GM12873 (cell line): ENCODE measurements around the gene LIN37.

ENCODE experiments used
- TF ChIP-seq, protein P1 (sequence below): IDR thresholded peaks from 2 replicates; pipeline ENCODE4 v1.5.1; 2012; ENCODE audit warnings: low read depth, mild to moderate bottlenecking, moderate library complexity, low read length, control low read depth; ENCODE audit not compliant: insufficient read depth; ENCODE audit errors: missing control alignments

LIN37 gene

DNA sequence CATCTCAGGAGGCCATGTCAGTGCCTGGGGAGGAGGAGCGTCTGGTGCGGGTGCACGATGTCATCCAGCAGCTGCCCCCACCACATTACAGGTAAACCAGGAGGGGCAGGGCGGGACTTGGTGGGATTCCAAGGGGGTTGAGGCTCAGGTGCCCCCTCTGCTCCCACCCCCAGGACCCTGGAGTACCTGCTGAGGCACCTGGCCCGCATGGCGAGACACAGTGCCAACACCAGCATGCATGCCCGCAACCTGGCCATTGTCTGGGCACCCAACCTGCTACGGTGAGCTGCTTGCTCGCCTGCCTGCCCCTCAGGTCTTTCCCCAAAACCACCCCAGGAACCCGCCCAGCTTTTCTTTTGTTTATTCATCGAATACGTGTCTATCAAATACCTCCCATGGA lies 34.2 kb downstream of the LIN37 start:
- TF ChIP-seq, protein P1, sequence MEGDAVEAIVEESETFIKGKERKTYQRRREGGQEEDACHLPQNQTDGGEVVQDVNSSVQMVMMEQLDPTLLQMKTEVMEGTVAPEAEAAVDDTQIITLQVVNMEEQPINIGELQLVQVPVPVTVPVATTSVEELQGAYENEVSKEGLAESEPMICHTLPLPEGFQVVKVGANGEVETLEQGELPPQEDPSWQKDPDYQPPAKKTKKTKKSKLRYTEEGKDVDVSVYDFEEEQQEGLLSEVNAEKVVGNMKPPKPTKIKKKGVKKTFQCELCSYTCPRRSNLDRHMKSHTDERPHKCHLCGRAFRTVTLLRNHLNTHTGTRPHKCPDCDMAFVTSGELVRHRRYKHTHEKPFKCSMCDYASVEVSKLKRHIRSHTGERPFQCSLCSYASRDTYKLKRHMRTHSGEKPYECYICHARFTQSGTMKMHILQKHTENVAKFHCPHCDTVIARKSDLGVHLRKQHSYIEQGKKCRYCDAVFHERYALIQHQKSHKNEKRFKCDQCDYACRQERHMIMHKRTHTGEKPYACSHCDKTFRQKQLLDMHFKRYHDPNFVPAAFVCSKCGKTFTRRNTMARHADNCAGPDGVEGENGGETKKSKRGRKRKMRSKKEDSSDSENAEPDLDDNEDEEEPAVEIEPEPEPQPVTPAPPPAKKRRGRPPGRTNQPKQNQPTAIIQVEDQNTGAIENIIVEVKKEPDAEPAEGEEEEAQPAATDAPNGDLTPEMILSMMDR: no peak

DNA sequence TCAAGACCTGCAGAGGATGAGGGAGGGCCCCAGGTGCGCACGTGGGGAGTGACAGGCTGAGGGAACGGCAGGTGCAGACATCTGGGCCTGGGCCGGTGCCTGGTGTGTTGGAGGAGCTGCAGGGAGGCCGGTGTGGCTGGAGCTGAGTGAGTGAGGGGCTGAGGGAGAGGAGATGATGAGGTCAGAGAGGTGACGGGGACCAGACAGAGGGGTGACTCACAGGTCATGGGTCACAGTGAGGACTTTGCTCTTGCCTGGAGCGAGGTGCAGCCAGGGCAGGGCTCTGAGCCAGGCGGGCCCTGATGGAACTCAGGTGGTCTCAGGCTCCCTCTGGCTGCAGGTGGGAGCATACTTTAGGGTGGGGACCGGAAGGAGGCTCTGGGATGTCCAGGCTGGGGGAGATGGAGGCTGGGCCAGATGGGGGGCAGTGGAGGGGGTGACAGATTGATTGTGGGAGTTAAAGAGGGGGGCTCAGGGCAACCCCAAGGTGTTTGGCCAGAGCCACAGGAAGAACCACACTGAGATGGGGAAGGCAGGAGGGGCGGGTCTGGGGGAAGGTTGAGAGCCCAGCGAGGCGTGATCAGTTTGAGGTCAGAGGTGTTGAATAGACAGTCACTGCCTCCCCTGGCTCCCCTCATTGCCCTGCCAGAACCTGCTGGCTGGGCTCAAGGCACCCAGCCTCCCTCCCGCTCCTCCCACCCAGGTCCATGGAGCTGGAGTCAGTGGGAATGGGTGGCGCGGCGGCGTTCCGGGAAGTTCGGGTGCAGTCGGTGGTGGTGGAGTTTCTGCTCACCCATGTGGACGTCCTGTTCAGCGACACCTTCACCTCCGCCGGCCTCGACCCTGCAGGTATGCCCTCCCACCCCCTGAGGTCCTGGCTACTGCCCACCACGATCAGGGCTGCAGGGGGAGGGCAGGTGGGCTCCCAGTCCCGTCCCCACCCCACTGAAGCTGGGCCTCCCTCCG lies 35.4 kb downstream of the LIN37 start:
- TF ChIP-seq, protein P1: no peak

DNA sequence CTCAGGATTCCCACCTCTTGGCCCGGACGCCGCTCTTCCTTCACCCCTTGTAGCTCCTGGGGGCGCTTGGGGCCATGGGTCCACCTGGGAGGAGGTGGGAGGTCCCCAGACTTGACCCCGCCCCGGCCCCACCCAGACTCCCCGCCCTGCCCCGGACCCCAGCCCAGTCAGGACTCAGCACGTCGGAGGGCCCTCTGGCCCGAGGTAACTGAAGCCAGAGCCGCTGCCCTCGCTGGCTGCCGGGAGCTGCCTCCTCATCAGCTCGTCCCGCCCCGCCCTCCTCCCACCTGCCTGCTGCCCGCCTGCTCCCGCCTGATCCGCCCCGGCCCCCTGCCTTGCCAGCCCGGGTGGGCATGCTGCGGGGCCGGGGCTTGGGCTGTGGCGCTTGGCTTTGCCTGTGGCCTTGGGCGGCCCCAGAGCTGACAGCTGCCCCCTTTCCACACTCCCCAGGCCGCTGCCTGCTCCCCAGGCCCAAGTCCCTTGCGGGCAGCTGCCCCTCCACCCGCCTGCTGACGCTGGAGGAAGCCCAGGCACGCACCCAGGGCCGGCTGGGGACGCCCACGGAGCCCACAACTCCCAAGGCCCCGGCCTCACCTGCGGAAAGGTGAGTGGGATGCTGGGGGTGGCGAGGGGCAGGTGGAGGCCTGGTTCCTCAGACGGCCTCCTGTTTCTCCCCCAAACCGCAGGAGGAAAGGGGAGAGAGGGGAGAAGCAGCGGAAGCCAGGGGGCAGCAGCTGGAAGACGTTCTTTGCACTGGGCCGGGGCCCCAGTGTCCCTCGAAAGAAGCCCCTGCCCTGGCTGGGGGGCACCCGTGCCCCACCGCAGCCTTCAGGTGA lies 36.3 kb downstream of the LIN37 start:
- TF ChIP-seq, protein P1: no peak

DNA sequence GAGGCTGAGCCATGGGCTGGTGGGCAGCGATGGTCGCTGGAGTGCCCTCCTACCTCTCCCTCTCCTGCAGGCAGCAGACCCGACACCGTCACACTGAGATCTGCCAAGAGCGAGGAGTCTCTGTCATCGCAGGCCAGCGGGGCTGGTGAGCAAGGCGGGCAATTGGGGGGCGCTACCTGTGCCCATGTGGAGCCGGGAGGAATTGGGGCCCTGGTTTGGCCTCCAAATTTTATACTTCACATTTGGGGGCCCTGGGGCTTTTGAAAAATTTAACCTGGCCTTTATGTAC lies 36.9 kb downstream of the LIN37 start:
- TF ChIP-seq, protein P1: no peak

DNA sequence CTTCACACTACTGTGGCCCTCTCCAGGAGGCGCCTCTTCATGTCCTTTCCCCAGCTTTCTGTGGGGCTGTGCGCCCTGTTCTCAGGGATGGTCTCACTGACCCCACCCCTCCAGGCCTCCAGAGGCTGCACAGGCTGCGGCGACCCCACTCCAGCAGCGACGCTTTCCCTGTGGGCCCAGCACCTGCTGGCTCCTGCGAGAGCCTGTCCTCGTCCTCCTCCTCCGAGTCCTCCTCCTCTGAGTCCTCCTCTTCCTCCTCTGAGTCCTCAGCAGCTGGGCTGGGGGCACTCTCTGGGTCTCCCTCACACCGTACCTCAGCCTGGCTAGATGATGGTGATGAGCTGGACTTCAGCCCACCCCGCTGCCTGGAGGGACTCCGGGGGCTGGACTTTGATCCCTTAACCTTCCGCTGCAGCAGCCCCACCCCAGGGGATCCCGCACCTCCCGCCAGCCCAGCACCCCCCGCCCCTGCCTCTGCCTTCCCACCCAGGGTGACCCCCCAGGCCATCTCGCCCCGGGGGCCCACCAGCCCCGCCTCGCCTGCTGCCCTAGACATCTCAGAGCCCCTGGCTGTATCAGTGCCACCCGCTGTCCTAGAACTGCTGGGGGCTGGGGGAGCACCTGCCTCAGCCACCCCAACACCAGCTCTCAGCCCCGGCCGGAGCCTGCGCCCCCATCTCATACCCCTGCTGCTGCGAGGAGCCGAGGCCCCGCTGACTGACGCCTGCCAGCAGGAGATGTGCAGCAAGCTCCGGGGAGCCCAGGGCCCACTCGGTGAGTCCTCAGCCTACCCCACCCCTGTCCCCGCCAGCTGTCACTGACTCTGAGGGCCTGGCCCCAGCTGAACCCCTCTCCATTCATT lies 38.2 kb downstream of the LIN37 start:
- TF ChIP-seq, protein P1: no peak

DNA sequence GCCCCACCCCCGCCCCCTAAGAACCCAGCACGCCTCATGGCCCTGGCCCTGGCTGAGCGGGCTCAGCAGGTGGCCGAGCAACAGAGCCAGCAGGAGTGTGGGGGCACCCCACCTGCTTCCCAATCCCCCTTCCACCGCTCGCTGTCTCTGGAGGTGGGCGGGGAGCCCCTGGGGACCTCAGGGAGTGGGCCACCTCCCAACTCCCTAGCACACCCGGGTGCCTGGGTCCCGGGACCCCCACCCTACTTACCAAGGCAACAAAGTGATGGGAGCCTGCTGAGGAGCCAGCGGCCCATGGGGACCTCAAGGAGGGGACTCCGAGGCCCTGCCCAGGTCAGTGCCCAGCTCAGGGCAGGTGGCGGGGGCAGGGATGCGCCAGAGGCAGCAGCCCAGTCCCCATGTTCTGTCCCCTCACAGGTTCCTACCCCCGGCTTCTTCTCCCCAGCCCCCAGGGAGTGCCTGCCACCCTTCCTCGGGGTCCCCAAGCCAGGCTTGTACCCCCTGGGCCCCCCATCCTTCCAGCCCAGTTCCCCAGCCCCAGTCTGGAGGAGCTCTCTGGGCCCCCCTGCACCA lies 38.9 kb downstream of the LIN37 start:
- TF ChIP-seq, protein P1: no peak
